Immature natural killer cell (primary cell): ENCODE results near the gene MAP3K15. TPM values are rescaled to one million over a fixed set of nuclear protein-coding genes. Genes with fewer than 3 reads are reported as not detected.

ENCODE experiments used
- DNase-seq, 3 donors: peaks; one replicate each; pipeline ENCODE4 v3.0.0; 2022; ENCODE audit warnings: mixed read lengths in 1 of 3
- H3K27ac Mint-ChIP-seq, 6 donors: one replicate each; pipeline ENCODE4 v1.8.0; 2020; ENCODE audit warnings: mixed read lengths in 6 of 6, mild to moderate bottlenecking in 5 of 6, inconsistent platforms in 4 of 6, moderate library complexity in 3 of 6
- H3K27me3 Mint-ChIP-seq, 3 donors: one replicate each; pipeline ENCODE4 v1.8.0; 2020 to 2021; ENCODE audit warnings: low read depth in 3 of 3, mild to moderate bottlenecking in 3 of 3, mixed read lengths in 3 of 3, moderate library complexity in 3 of 3, inconsistent platforms in 1 of 3
- H3K36me3 Mint-ChIP-seq, 3 donors: one replicate each; pipeline ENCODE4 v1.8.0; 2020; ENCODE audit warnings: mixed read lengths in 3 of 3, inconsistent platforms in 2 of 3, mild to moderate bottlenecking in 2 of 3
- H3K4me1 Mint-ChIP-seq, 2 donors: one replicate each; pipeline ENCODE4 v1.8.0; 2020; ENCODE audit warnings: inconsistent platforms in 2 of 2, mild to moderate bottlenecking in 2 of 2, mixed read lengths in 2 of 2, moderate library complexity in 1 of 2
- H3K4me3 Mint-ChIP-seq, 5 donors: one replicate each; pipeline ENCODE4 v1.8.0; 2020; ENCODE audit warnings: mild to moderate bottlenecking in 5 of 5, mixed read lengths in 5 of 5, inconsistent platforms in 3 of 5, moderate library complexity in 3 of 5
- H3K9me3 Mint-ChIP-seq, 6 donors: one replicate each; pipeline ENCODE4 v1.8.0; 2020; ENCODE audit warnings: mild to moderate bottlenecking in 6 of 6, mixed read lengths in 6 of 6, inconsistent platforms in 4 of 6, moderate library complexity in 3 of 6
- polyA plus RNA-seq, 3 donors: library from polyadenylated mRNA; unstranded; fragments of 300-500 nt; fragmentation: Illumina TruSeq; gene quantifications; one replicate each; pipeline ENCODE4 v1.2.3, GENCODE V29; 2021

Gene MAP3K15, protein sequence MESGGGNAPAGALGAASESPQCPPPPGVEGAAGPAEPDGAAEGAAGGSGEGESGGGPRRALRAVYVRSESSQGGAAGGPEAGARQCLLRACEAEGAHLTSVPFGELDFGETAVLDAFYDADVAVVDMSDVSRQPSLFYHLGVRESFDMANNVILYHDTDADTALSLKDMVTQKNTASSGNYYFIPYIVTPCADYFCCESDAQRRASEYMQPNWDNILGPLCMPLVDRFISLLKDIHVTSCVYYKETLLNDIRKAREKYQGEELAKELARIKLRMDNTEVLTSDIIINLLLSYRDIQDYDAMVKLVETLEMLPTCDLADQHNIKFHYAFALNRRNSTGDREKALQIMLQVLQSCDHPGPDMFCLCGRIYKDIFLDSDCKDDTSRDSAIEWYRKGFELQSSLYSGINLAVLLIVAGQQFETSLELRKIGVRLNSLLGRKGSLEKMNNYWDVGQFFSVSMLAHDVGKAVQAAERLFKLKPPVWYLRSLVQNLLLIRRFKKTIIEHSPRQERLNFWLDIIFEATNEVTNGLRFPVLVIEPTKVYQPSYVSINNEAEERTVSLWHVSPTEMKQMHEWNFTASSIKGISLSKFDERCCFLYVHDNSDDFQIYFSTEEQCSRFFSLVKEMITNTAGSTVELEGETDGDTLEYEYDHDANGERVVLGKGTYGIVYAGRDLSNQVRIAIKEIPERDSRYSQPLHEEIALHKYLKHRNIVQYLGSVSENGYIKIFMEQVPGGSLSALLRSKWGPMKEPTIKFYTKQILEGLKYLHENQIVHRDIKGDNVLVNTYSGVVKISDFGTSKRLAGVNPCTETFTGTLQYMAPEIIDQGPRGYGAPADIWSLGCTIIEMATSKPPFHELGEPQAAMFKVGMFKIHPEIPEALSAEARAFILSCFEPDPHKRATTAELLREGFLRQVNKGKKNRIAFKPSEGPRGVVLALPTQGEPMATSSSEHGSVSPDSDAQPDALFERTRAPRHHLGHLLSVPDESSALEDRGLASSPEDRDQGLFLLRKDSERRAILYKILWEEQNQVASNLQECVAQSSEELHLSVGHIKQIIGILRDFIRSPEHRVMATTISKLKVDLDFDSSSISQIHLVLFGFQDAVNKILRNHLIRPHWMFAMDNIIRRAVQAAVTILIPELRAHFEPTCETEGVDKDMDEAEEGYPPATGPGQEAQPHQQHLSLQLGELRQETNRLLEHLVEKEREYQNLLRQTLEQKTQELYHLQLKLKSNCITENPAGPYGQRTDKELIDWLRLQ (N-terminal part only)
- not detected for polyA plus RNA-seq

DNA sequence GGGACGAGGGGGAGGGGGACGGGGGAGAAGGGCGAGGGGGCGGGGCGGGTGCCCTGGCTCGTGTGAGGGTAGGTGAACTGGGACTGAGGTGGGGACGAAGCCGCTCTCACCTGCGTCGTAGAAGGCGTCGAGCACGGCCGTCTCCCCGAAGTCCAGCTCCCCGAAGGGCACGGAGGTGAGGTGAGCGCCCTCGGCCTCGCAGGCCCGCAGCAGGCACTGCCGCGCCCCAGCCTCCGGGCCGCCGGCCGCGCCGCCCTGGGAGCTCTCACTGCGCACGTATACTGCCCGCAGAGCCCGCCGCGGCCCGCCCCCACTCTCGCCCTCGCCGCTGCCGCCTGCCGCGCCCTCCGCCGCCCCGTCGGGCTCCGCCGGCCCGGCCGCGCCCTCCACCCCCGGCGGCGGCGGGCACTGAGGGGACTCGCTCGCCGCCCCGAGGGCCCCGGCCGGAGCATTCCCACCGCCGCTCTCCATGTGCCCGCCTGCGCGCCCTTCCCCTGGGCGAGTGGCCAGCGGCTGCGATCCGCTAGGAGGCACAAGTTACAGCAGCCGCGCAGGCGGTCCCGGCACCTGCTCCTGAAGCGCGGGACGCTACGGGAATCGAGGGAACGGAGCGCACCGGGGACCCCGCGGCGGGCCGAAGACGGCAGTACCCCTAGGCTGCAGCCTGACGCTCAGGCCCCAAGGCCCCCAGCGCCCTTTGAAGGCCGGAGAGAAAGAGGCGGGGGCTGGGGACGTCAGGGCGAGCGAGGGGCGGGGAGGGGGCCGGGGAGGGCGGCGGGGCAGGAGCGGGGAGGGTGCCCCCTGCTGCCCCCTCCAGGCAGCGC, at the start of gene MAP3K15:
MAP3K15 (minus strand) TSS at position 718 of the 824 bp plus-strand sequence; CDS start at position 471, 247 bp downstream.
- peak in 2 of 3 donors; percentile 9 to 11 for DNase-seq
- Mint-ChIP-seq H3K36me3 (no peaks in the 10 kb centered on the region), H3K4me1 (no peaks in the 10 kb centered on the region), H3K27ac (no peak within 1 kb of the TSS), H3K27me3 (peaks cover 0 to 8% (median 8%) of the 10 kb centered on the region in 3 donors), H3K4me3 (peak within 1 kb of the TSS in 4 of 5 donors; percentile 44 to 69 (median 62)), H3K9me3 (peaks cover 0 to 6% (median 0%) of the 10 kb centered on the region in 6 donors)

DNA sequence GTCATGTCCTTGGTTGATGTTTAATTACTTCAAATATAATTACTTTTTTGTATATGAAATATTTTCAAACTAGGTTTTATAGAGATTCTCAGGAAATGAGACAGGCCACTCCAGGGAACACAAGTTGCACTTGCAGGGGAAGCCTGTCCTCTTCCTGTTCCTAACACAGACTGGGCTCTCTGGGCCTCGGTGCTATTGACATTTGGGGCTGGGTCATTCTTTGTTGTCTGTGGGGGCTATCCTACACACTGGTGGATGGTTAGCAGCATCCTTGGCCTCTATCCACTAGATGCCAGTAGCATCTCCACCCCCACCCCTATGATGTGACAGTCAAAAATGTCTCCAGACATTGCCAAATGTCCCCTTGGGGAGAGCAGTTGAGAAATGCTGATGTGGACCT, 49.3 kb upstream of the MAP3K15 start:
- no peaks in the 10 kb centered on the region for H3K9me3 Mint-ChIP-seq
- peak overlapping the region in 2 of 6 donors; percentile 12 to 35 for H3K27ac Mint-ChIP-seq
- no peak for DNase-seq
- peaks cover 18 to 36% of the 10 kb centered on the region in 2 donors for H3K4me1 Mint-ChIP-seq
- H3K27me3 Mint-ChIP-seq: peaks cover 0 to 7% (median 4%) of the 10 kb centered on the region in 3 donors
- peaks cover 0 to 5% (median 0%) of the 10 kb centered on the region in 3 donors for H3K36me3 Mint-ChIP-seq
- no peak overlapping the region for H3K4me3 Mint-ChIP-seq

DNA sequence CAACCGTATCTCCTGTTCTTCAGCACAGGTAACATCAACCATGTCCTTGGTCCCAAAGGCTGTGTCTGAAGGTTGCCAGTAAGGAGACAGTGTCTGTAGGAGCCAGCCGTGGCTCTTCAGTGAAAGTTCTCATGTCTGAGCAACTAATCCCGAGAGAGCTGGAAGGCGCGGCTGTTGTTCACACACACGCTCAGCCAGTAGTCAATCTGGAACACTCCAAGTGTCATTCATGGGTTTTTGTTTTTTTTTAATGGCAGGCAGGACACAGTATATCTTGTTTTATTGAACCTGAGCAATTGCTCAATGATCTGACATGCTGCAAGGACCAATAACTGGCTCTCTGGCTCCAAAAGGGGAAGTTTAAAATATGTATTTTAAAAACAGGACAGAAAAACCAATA, 48.4 kb upstream of the MAP3K15 start:
- Mint-ChIP-seq H3K4me1 (peaks cover 18 to 36% of the 10 kb centered on the region in 2 donors), H3K27ac (peak overlapping the region in 2 of 6 donors; percentile 12 to 30), H3K36me3 (peaks cover 0 to 5% (median 0%) of the 10 kb centered on the region in 3 donors), H3K9me3 (no peaks in the 10 kb centered on the region), H3K27me3 (peaks cover 0 to 7% (median 4%) of the 10 kb centered on the region in 3 donors), H3K4me3 (no peak overlapping the region)
- DNase-seq: no peak

DNA sequence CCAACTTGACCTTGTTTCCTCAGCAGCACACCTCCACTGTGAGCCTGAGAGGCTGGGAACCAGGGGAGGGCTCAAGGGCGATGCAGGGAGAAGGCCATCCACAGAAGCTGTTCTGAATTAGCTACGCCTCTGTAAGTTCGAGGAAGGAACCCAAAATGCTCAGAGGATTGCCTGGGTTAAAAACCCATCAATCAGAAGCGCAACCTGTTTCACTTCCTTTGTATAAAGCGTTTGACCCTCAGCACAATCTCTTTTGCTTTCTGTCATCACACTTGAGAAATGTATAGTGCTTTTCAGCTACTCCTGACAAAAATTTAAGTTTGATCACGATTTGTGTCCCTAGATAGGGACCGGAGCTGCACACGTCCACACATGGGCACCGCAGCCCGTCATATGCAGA, 48.0 kb upstream of the MAP3K15 start:
- Mint-ChIP-seq H3K36me3 (peaks cover 0 to 5% (median 0%) of the 10 kb centered on the region in 3 donors), H3K4me1 (peaks cover 18 to 36% of the 10 kb centered on the region in 2 donors), H3K4me3 (no peak overlapping the region), H3K27ac (no peak overlapping the region), H3K27me3 (peaks cover 0 to 7% (median 4%) of the 10 kb centered on the region in 3 donors), H3K9me3 (no peaks in the 10 kb centered on the region)
- no peak for DNase-seq

DNA sequence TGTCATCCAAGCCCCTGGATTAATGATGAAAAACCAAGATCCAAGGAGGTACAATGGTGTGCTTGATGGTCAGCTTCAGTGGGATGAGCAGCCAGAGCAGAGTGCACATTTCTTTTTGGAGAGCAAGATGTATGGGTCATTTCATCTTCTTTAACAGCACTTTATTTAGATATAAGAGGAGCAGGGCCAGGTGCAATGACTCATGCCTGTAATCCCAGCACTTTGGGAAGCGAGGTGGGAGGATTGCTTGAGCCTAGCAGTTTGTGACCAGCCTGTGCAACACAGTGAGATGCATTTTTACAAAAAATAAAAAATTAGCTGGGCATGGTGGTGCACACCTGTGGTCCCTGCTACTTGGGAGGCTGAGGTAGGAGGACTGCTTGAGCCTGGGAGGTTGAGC, 45.3 kb upstream of the MAP3K15 start:
- Mint-ChIP-seq H3K4me3 (no peak overlapping the region), H3K36me3 (peaks cover 0 to 5% (median 0%) of the 10 kb centered on the region in 3 donors), H3K27me3 (peaks cover 0 to 2% (median 1%) of the 10 kb centered on the region in 3 donors), H3K4me1 (peaks cover 7 to 20% of the 10 kb centered on the region in 2 donors), H3K27ac (no peak overlapping the region), H3K9me3 (no peaks in the 10 kb centered on the region)
- DNase-seq: no peak

DNA sequence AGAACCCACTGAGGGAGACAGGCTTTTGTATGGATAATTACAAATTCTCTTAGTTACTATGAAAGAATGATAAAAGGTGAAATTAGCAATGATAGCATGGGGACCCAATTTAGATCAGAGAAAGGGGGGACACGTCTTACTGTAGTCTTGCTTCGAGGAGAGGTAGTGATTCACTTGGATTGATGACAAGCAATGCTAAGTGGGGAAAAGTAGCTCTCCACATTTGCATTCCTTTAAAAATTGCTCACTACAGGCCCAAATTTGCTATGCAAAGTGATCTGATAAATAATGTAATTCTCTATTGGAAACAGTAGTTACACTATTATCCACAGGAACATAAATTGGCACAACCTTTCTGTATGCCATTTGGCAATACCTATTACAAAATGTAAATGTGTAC, 42.5 kb upstream of the MAP3K15 start:
- Mint-ChIP-seq H3K9me3 (no peaks in the 10 kb centered on the region), H3K4me1 (no peaks in the 10 kb centered on the region), H3K27me3 (peaks cover 0 to 1% (median 0%) of the 10 kb centered on the region in 3 donors), H3K36me3 (no peaks in the 10 kb centered on the region), H3K27ac (peak overlapping the region in 2 of 6 donors; percentile 6 to 65), H3K4me3 (no peak overlapping the region)
- no peak for DNase-seq

DNA sequence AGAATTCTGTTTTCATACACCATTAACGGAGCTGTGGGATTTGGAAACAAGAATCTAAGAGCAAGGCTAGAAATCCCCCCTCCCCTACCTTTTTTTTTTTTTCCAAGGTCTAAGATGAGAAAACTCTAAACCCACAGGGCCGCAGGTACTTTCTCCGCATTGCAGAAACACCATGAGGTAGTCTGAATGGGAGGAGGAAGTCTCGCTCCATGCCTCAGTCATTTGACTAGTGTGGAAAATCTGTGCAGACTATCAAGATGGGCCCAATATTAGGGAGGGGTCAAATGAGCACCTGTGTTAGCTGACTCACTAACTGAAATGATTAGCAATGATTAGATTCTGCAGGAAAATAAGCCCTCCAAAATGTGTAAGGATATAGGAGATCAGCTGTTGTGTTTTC, 40.9 kb upstream of the MAP3K15 start:
- Mint-ChIP-seq H3K27me3 (peaks cover 0 to 1% (median 0%) of the 10 kb centered on the region in 3 donors), H3K9me3 (no peaks in the 10 kb centered on the region), H3K4me1 (peaks cover 0 to 8% of the 10 kb centered on the region in 2 donors), H3K27ac (peak overlapping the region in 3 of 6 donors; percentile 26 to 46 (median 35)), H3K4me3 (no peak overlapping the region), H3K36me3 (no peaks in the 10 kb centered on the region)
- no peak for DNase-seq

DNA sequence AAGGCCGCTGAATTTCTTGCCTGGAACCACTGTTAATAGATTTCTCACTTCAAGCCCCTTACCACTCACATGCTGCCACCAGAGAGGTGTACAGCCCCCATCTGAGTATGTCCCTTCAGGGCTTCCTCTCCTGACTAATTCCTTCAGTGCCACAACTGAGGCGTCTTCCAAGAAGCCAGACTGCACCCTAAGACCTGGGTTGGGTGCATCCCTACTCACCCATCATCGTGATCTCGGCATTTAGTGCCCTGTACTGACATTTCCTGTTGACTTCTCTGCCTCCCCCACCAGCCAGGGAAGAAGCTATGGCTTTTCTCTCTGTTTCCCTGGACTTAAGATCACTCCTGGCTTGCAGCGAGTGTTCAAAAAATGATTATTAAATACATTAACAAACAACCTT, 40.4 kb upstream of the MAP3K15 start:
- no peak for DNase-seq
- H3K27me3 Mint-ChIP-seq: peaks cover 0 to 1% (median 0%) of the 10 kb centered on the region in 3 donors
- peaks cover 0 to 11% of the 10 kb centered on the region in 2 donors for H3K4me1 Mint-ChIP-seq
- H3K27ac Mint-ChIP-seq: peak overlapping the region in 3 of 6 donors; percentile 11 to 35 (median 35)
- no peaks in the 10 kb centered on the region for H3K9me3 Mint-ChIP-seq
- no peaks in the 10 kb centered on the region for H3K36me3 Mint-ChIP-seq
- H3K4me3 Mint-ChIP-seq: no peak overlapping the region

DNA sequence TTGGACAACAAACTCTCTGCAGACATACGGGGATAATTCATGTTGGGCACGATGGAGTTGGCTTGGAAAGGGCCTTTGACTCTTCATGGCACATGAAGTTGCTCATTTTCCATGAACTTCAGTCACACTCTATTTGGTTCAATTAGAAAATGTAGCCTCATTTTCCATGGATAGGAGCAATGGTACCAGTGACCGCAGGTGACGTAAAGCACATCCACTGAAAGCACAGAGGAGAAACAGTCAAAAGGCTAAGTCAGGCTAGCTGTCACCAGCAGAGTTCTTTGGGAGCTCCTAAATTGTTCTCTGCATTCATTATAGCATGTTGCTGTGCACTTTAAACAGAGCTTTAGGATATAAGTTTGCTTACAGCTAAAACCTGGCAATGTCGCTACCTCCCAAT, 39.9 kb upstream of the MAP3K15 start:
- peak overlapping the region in 1 of 6 donors; percentile 11 for H3K27ac Mint-ChIP-seq
- H3K27me3 Mint-ChIP-seq: peaks cover 0 to 1% (median 0%) of the 10 kb centered on the region in 3 donors
- no peaks in the 10 kb centered on the region for H3K9me3 Mint-ChIP-seq
- peaks cover 0 to 16% of the 10 kb centered on the region in 2 donors for H3K4me1 Mint-ChIP-seq
- H3K4me3 Mint-ChIP-seq: no peak overlapping the region
- no peak for DNase-seq
- H3K36me3 Mint-ChIP-seq: no peaks in the 10 kb centered on the region

DNA sequence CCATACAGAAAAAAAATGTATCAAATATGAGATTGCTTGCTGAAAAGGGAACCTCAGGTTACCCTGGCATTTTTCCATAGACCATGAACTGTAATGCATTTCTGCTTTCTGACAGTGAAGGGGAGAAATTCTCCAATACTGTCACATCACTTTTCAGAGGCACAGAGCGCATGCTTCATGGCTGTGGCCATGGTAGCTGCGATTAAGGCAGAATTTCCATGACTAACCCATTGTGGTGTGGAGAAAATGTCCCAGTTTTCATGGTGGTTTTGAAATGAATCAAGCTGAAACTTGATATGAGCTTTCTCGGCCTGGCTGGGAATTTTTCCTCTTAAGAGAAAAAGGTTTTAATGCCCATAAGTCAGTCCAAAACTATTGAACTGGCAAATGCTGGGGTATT, 39.5 kb upstream of the MAP3K15 start:
- Mint-ChIP-seq H3K4me3 (no peak overlapping the region), H3K36me3 (no peaks in the 10 kb centered on the region), H3K4me1 (peaks cover 0 to 20% of the 10 kb centered on the region in 2 donors), H3K27me3 (peaks cover 0 to 1% (median 0%) of the 10 kb centered on the region in 3 donors), H3K9me3 (no peaks in the 10 kb centered on the region), H3K27ac (no peak overlapping the region)
- DNase-seq: no peak

DNA sequence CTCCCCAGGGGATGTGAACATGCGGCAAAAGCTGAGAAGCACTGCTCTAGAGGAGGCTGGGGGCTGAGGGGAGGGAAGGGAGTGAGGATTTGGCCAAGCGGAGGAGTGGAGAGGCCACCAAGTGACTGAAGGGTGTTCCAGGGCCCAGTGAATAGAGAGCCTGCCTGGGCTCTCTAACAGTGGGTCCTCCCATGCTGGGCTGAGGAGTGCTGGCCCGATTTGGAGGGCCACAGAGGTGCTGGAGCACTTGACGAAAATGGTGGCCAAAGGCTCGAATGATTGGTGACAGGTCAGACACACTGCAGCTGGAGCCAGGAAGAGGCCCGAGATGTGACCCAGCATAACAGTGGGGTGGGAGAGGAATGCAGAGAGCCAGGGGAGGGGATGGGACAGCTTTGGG, 37.5 kb upstream of the MAP3K15 start:
- Mint-ChIP-seq H3K4me3 (no peak overlapping the region), H3K27ac (peak overlapping the region in 1 of 6 donors; percentile 19)

DNA sequence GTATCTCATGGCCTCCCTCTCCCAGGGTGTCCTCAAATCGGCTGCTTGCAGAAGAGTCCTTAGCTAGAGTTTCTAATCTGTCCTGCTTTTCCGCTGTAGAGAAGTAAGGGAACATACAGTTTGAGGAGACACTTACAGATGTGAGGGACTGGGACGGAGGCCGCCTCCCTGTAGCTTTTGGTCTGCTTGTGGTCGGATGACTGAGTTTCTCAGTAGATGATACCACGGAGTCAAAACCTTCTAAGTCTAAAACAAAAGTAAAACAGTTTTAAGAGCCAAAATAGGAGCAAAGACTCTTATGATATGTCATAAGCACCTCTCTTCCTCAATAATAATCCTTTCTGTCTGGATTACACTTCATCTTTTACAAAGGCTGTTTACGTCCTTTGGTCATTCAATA, 34.5 kb upstream of the MAP3K15 start:
- Mint-ChIP-seq H3K9me3 (no peaks in the 10 kb centered on the region), H3K27ac (peak overlapping the region in 5 of 6 donors; percentile 21 to 74 (median 47)), H3K27me3 (peaks cover 2 to 8% (median 3%) of the 10 kb centered on the region in 3 donors), H3K36me3 (peaks cover 0 to 4% (median 0%) of the 10 kb centered on the region in 3 donors), H3K4me3 (no peak overlapping the region), H3K4me1 (peaks cover 9 to 38% of the 10 kb centered on the region in 2 donors)
- DNase-seq: peak in 1 of 3 donors; percentile 4

More for the DNA sequence above, 37.5 kb upstream of the MAP3K15 start:
- Mint-ChIP-seq H3K9me3 (no peaks in the 10 kb centered on the region), H3K36me3 (peaks cover 0 to 4% (median 0%) of the 10 kb centered on the region in 3 donors), H3K27me3 (peaks cover 0 to 1% (median 0%) of the 10 kb centered on the region in 3 donors), H3K4me1 (peaks cover 9 to 38% of the 10 kb centered on the region in 2 donors)
- DNase-seq: no peak
